ENCODE measurements around the gene NAA80.
"Not testable (repeated sequence)": the region's sequence is repeated elsewhere in the genome, so short reads cannot be mapped to it uniquely, and the experiment has no call there.

The NAA80 gene

DNA sequence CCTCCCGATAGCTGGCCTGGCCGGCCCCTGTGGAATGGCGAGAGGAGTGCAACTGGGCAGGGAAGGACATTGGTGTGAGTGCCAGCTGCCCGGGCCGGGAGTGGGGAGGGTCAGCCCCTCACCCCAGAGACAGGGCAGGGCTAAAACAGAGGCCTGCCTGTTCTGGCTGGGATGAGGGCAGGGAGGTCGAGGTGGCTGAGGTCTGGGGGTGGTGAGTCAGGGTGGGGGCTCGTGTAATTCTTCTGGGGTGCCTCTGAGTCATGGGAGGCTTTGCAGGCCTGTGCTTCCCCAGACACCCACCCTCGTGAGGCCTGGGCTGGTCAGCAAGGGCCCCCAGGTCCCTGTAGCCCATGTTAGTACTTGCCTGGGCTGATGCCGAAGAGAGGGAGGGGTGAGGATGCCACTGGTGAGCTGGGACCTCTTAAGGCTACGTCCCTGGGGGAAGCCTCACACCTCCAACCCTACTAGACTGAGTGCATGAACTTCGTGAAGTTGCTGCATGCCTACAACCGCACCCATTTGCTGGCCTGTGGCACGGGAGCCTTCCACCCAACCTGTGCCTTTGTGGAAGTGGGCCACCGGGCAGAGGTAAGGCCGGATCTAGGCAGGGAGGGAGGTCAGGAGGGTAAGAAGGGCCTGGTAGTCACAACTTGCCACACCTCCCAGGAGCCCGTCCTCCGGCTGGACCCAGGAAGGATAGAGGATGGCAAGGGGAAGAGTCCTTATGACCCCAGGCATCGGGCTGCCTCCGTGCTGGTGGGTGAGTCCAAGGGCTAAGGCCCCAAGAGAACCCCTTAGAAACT is 28.6 kb downstream of the NAA80 start:
- DNase-seq (ENCODE audit: low read depth in 2 of 2), result no peak

DNA sequence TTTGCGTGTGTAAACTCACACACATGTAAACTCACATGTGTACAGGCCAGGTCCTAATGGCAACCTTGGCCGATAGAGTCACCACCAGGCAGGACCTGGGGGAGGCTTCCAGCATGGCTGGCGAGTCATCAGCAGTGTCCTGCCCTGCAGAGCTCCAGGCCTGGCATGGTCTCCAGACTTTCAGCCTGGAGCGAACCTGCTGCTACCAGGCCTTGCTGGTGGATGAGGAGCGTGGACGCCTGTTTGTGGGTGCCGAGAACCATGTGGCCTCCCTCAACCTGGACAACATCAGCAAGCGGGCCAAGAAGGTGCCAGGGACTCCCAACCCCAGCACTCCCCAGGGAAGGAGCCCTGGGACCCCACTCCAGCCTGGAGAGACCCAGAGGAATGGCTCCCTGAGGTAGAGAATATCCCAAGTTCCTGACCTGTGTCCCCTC is 29.2 kb downstream of the NAA80 start:
- no peak for DNase-seq (ENCODE audit: low read depth in 2 of 2)

DNA sequence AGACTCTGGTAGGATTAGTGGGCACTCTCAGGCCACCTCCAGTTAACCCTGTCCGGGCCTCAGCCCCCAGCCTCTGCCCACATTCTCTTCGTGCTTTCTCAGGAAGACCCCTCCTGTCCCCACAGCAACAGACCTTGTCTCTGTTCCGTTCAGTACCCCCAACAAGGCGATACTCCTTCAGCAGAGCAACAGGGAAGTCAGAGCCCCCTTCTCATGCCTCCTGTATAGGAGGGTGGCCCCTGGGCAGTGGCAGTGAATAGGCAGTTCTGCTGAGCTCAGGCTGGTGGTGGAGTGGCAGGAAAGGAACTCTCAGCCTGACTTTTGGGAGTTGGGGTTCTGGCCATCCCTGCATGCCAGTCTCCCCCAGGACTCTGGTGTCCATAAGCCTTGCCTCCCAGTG is 29.7 kb downstream of the NAA80 start:
- DNase-seq (ENCODE audit: low read depth in 2 of 2), result no peak

GRCh38 chr3:50268703-50269451 is 30.3 kb downstream of the NAA80 start, which contains the start of gene SEMA3B:
Gene SEMA3B, plus strand, starts transcription at chr3:50269147. Its CDS starts 94 bp downstream, at chr3:50269241.
- no peak for DNase-seq (ENCODE audit: low read depth in 2 of 2)

- DNase-seq (ENCODE audit: low read depth in 2 of 2), result no peak
These were observed 30.9 kb downstream of the NAA80 start for GRCh38 chr3:50268276-50268675.

DNA sequence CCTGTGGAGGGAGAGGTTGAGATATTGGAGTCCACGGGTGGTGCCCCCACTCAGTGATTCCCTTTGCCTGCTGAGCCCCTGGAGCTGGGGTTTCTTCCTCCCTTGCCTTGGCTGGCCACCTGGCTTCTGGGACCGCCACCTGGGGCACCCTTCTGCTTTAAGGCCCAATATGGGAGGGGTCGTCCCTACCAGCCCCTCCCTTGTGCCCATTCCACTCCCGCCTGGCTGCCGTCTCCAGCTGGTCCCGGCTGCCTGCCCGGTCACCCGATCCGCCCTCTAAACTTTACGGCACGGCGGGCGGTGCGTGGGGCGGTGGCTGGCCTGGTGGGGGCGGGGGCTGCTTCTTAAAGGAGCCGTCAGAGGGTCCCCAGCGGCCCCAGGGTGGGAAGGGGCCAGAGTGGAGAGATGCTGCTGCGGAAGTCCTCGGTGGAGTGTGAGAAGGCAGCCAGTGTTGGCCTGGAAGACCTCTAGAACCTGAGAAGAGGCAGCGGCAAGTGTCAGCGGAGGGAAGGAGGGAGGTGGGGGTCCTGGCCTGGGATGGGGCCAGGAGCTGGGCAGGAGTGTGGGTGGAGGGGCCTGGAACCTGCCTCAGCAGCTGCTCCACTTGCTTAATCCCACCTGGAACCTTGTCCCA is 31.8 kb downstream of the NAA80 start:
- DNase-seq (ENCODE audit: low read depth in 2 of 2), result no peak

DNA sequence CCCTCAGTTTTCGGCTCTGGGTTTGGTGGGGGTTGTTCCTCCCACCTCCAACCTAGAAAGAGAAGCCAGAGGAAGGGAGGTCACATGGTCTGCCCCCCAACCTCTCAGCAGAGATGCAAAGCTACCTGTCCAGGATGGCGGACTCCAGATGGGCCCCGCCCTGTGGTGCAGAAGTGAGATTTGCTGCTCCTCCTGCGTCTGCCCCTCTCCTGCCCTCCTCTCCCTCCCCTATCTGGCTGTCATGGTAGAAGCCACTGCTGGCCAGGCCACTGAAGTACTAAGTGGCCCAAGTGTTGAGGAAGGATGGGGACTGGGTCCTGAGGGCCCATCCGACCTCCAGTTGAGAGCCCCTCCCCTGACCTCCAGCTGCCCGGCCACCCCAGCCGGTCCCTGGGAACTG is 32.4 kb downstream of the NAA80 start:
- no peak for DNase-seq (ENCODE audit: low read depth in 2 of 2)

- no peak for DNase-seq (ENCODE audit: low read depth in 2 of 2)
These were observed 33.2 kb downstream of the NAA80 start for GRCh38 chr3:50266017-50266416.

DNA sequence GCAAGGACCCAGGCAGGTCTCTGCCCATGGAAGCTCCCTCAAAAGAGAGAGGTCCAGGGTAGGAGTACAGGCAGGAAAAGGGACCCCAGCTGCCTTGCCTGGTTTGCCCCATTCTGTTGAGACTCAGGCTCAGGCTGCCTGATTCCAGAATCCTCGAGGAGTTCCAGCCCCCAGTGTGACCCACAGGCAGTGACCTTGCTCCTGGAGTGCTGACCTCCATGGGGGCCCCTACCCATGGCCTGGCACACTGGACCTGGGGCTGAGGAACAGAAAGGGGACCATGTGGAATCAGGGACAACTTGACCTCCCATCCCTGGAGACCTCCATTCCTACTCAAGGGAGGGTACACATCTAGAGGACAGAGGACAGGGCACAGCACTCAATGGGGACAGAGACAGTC is 33.6 kb downstream of the NAA80 start:
- DNase-seq (ENCODE audit: low read depth in 2 of 2), result no peak

- no peak for DNase-seq (ENCODE audit: low read depth in 2 of 2)
These were observed 34.2 kb downstream of the NAA80 start for GRCh38 chr3:50264964-50265485.

DNA sequence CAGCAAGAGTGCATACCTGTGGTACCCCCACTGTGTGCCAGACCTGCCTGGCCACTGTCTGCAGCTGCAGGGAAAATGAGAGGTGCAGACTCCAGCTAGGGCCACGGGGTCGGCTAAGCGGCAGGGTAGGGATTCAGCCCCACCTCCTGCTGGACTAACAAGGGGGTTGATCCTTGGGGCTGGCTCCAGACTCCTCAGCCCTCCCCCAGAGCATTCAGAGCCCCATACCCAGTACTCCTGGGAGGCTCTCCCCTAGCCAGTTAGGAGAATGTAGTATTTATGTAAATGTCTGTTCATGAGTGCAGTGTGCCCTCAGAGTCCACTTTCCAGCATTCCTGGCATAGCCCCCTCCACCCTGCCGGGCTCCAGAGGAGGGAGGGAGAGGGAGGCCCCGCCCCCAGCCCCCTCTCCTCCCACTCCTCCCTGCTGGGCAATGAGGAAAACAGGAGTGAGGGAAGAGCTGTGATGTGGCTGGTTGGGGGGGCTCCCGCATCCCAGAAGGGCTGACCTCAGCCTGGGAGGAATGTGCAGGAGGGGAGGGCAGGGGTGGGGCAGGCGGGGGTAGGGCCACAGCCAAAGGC is 34.7 kb downstream of the NAA80 start:
- DNase-seq (ENCODE audit: low read depth in 2 of 2), result no peak

- DNase-seq (ENCODE audit: low read depth in 2 of 2), result no peak
These were observed 35.5 kb downstream of the NAA80 start for GRCh38 chr3:50263478-50264382.

DNA sequence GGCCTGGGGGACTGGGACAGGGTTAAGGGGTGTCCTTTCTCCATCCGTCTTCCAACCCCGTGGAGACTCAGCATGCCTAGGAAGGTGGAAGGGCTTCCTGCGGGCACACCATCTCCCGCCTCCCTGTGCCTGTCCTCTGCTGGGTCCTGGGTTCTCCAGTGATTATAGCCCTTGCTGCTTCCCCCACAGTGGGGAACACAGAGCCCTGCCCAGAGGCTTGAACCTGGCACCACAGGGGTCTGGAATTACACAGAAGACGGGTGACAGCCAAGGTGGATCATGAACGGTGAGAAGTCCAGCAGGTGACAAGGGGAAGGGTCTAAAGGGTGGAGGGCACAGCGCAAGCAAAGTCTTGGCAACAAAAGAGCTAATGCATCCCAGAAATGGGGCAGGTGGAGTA is 36.4 kb downstream of the NAA80 start:
- no peak for DNase-seq (ENCODE audit: low read depth in 2 of 2)

DNA sequence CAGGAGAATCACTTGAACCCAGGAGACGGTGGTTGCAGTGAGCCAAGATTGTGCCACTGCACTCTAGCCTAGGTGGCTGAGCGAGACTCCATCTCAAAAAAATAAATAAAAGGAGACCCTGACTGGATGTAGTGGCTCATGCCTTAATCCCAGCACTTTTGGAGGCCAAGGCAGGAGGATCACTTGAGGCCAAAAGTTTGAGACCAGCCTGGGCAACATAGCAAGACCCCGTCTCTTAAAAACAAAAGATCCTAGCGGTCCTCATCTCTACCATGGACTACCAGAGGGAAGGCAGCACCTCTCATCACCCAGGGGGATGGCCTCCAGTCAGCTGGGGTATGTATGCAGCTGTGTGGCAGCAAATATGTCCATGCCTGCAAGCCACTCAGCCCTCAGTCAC is 37.0 kb downstream of the NAA80 start:
- DNase-seq (ENCODE audit: low read depth in 2 of 2), result not testable (repeated sequence)

GRCh38 chr3:50261505-50261904 is 37.7 kb downstream of the NAA80 start:
- no peak for DNase-seq (ENCODE audit: low read depth in 2 of 2)

- DNase-seq (ENCODE audit: low read depth in 2 of 2), result no peak
These were observed 38.2 kb downstream of the NAA80 start for GRCh38 chr3:50260942-50261441.

GRCh38 chr3:50260027-50260941 is 38.9 kb downstream of the NAA80 start:
- peak; percentile 85 for DNase-seq (ENCODE audit: low read depth in 2 of 2)

GRCh38 chr3:50259432-50260026 is 39.7 kb downstream of the NAA80 start:
- DNase-seq (ENCODE audit: low read depth in 2 of 2), result no peak

DNA sequence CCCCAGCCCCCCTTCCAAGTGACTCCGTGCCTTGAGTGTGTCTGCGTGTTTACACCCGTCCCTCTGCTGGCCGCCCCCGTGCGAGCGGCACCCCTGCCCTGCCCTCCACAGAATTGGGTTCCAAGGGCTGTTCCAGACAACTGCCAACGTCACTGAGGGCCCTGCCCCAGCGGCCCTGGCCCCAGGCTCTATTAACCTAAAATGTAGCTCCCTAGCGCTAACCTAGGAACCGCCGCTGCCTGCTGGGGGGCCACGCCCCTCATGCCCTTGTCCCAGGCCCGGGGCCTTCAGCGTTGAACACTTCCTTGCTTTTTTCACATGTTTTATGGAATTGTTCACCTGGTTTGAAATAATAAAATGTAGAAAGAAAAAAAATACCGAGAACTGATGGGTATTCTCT is 40.2 kb downstream of the NAA80 start:
- no peak for DNase-seq (ENCODE audit: low read depth in 2 of 2)
